Adrenal gland (tissue), 19 donors: ENCODE data around the gene OTUD6A. TPM values are rescaled to one million over a fixed set of nuclear protein-coding genes. Genes with fewer than 3 reads are reported as not detected.

Experiments
- DNase-seq, 7 donors: peaks; one replicate each; pipeline ENCODE4 v3.0.0-alpha.2; 2019 to 2020
- H3K27ac ChIP-seq, 5 donors: fragments of 200-600 bp; sonication (generic) in 4 of 5; 1 replicate in 3 of 5; 2 replicates in 2 of 5; pipeline versions ENCODE4 v1.5.1 to v1.8.0; 2016 to 2020; ENCODE audit warnings: mild to moderate bottlenecking in 1 of 5
- H3K27me3 ChIP-seq: fragments of 200-600 bp; 2 replicates; pipeline ENCODE4 v1.8.0; 2021
- H3K36me3 ChIP-seq, 2 donors: fragments of 200-600 bp; replicated peaks in 1 of 2; 1 replicate in 1 of 2; 2 replicates in 1 of 2; pipeline versions ENCODE4 v1.5.1 to v1.8.0; 2018 to 2022
- H3K4me1 ChIP-seq, 2 donors: fragments of 200-600 bp; replicated peaks in 1 of 2; 1 replicate in 1 of 2; 2 replicates in 1 of 2; pipeline versions ENCODE4 v1.5.1 to v1.8.0; 2018 to 2021
- H3K4me3 ChIP-seq, 4 donors: fragments of 200-600 bp; sonication (generic) in 3 of 4; one replicate each; pipeline ENCODE4 v1.5.1; 2016 to 2018
- H3K9me3 ChIP-seq, 3 donors: fragments of 200-600 bp; sonication (generic) in 1 of 3; replicated peaks in 1 of 3; 1 replicate in 2 of 3; 2 replicates in 1 of 3; pipeline versions ENCODE4 v1.5.1 to v1.8.0; 2016 to 2021
- POLR2A ChIP-seq, 2 donors: fragments of 450-650 bp; IDR thresholded peaks; one replicate each; pipeline ENCODE4 v1.6.1; 2017; ENCODE audit warnings: antibody characterized with exemption in 2 of 2, mild to moderate bottlenecking in 2 of 2, moderate library complexity in 1 of 2
- WGBS, 4 donors: extraction: QIAGEN DNeasy Blood & Tissue Kit in 2 of 4; methylation state at CpG; one replicate each; pipeline versions ENCODE4 v1.1.5 to v1.1.7; 2013 to 2017; 5-methylcytosine and 5-hydroxymethylcytosine counted together
- intact Hi-C, 2 donors: fragments of 100-400 bp; cut with DNase I; formaldehyde crosslinking; loops; one replicate each; pipeline versions ENCODE4 v1.14.1 to v1.15.0; 2022 to 2023
- long read RNA-seq, 10 donors: library from polyadenylated mRNA in 3 of 10; unstranded in 2 of 10; stranded (forward) in 1 of 10; transcript quantifications; one replicate each; pipeline ENCODE4 v2.0.0 and lab custom pipeline, GENCODE V29; 2021 to 2026
- polyA plus RNA-seq, 3 donors: library from polyadenylated mRNA; stranded (reverse); fragments of 200-250 nt in 2 of 3; fragments of 350-450 nt in 1 of 3; fragmentation: Illumina TruSeq in 1 of 3; extraction: RNeasy Lipid Tissue Mini Kit (QIAGEN cat#74804) in 1 of 3; gene quantifications; one replicate each; pipeline ENCODE4 v1.2.3, GENCODE V29; 2013 to 2014
- total RNA-seq, 9 donors: library from RNA; depleted of rRNA in 4 of 9; stranded (reverse); fragments of >200 nt in 4 of 9; fragments of 120-200 nt in 1 of 9; fragmentation: NEBNext Ultra II Directional in 1 of 9; extraction: Animal tissue kit (Norgen Biotek cat#: 25700) in 1 of 9; gene quantifications; one replicate each; pipeline versions ENCODE4 v1.1.0 to v1.2.4, GENCODE V29; 2013 to 2023
- TF ChIP-seq, protein P1 (sequence below), 6 experiments: fragments of 450-650 bp in 4 of 6; fragments of 200-600 bp in 2 of 6; sonication (generic) in 1 of 6; IDR thresholded peaks; 1 replicate in 5 of 6; 2 replicates in 1 of 6; pipeline versions ENCODE4 v1.5.1 to v1.8.0; 2016 to 2021; ENCODE audit warnings: antibody characterized with exemption in 6 of 6, mild to moderate bottlenecking in 2 of 6, moderate library complexity in 1 of 6
- donor health status: healthy with polysubstance abuse.
- donor health status: Bipolar disorder and iron deficiency.
- donor health status: DM: yes; HTN: yes; CAD: no.
- donor health status: DM: no; HTN: no; CAD: no.
- donor health status: DM: no; HTN: no; CAD: no.
- donor health status: DM: yes; HTN: yes; CAD: no.

OTUD6A gene, protein sequence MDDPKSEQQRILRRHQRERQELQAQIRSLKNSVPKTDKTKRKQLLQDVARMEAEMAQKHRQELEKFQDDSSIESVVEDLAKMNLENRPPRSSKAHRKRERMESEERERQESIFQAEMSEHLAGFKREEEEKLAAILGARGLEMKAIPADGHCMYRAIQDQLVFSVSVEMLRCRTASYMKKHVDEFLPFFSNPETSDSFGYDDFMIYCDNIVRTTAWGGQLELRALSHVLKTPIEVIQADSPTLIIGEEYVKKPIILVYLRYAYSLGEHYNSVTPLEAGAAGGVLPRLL
- total RNA-seq (not detected), polyA plus RNA-seq (not detected)
- long read RNA-seq, donor 1 = 0 reads
- long read RNA-seq, donor 2 = 0 reads
- long read RNA-seq, donor 3 = 0 reads
- long read RNA-seq, donor 4 = 0 reads
- long read RNA-seq, donor 5 = 0 reads
- long read RNA-seq, donor 6 = 0 reads
- long read RNA-seq, donor 7 = 0 reads
- long read RNA-seq, donor 8 = 0 reads
- long read RNA-seq, donor 9 = 0 reads
- long read RNA-seq, donor 10, partial matches to known transcripts = 0 of 1 reads
- long read RNA-seq, donor 10, other reads (novel, unspliced or antisense) = 0 of 1 reads

DNA sequence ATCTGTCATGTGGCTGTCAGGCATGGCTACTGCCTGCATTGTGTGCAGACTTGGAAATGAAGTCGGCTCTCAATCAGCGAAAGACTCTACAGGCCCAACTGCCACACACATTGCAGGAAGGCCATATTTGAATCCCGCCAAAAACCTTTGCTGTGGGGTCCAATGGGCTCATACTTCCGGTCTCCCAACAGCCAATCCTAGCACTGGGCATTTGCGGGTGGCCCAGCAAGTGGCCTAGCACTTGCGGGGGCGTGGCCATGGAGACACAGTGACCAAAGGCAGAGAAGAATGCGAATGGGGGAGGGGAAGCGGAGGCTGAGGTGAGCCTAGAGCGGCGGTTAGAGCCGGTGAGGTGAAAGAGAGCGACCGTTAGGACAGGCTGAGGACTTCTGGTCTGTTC is at the start of gene OTUD6A:
OTUD6A (plus strand) TSS at position 382 of the 400 bp plus-strand sequence. CDS start 68 bp downstream, outside the sequence.
- TF ChIP-seq POLR2A (IDR thresholded peaks at IDR 0.05) = no peak
- TF ChIP-seq, protein P1, sequence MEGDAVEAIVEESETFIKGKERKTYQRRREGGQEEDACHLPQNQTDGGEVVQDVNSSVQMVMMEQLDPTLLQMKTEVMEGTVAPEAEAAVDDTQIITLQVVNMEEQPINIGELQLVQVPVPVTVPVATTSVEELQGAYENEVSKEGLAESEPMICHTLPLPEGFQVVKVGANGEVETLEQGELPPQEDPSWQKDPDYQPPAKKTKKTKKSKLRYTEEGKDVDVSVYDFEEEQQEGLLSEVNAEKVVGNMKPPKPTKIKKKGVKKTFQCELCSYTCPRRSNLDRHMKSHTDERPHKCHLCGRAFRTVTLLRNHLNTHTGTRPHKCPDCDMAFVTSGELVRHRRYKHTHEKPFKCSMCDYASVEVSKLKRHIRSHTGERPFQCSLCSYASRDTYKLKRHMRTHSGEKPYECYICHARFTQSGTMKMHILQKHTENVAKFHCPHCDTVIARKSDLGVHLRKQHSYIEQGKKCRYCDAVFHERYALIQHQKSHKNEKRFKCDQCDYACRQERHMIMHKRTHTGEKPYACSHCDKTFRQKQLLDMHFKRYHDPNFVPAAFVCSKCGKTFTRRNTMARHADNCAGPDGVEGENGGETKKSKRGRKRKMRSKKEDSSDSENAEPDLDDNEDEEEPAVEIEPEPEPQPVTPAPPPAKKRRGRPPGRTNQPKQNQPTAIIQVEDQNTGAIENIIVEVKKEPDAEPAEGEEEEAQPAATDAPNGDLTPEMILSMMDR (IDR thresholded peaks at IDR 0.05) = no peak
- Histone ChIP-seq H3K27me3 (no peaks in the 10 kb centered on the region), H3K9me3 (no peaks in the 10 kb centered on the region), H3K4me3 (no peak within 1 kb of the TSS), H3K4me1 (no peaks in the 10 kb centered on the region), H3K27ac (no peak within 1 kb of the TSS), H3K36me3 (no peaks in the 10 kb centered on the region)
- DNase-seq = no peak
- intact Hi-C loops = no loop called here
- 87 to 94% (median 91%) methylated on average over 10 to 14 of the region's 14 CpGs for WGBS, 4 donors

DNA sequence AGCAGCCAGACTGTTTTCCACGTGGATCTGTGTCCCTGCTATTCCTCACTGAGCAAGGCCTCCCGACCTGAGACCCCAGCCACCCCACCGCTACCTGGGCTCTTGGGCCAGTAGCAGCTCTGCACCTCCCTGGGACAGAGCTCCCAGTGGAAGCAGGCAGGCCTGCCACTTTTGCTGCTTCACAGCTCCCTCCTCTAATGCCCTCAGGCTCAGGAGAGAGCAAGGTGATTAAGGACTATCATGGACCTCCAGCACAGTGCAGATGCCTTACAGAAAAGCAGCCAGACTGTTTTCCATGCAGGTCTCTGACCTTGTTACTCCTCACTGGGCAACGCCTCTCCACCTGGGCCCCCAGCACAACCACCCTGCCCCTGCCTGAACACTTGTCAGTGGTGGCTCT is 49.5 kb upstream of the OTUD6A start:
- intact Hi-C loops = no loop called here
- TF ChIP-seq POLR2A (IDR thresholded peaks at IDR 0.05) = no peak
- TF ChIP-seq, protein P1 (IDR thresholded peaks at IDR 0.05) = no peak
- DNase-seq = no peak
- Histone ChIP-seq H3K4me1 (no peaks in the 10 kb centered on the region), H3K4me3 (no peak overlapping the region), H3K27me3 (peaks cover 13% of the 10 kb centered on the region), H3K36me3 (no peaks in the 10 kb centered on the region), H3K27ac (no peak overlapping the region), H3K9me3 (no peaks in the 10 kb centered on the region)
- 59 to 83% (median 82%) methylated on average over 1 to 4 of the region's 4 CpGs for WGBS, 4 donors

DNA sequence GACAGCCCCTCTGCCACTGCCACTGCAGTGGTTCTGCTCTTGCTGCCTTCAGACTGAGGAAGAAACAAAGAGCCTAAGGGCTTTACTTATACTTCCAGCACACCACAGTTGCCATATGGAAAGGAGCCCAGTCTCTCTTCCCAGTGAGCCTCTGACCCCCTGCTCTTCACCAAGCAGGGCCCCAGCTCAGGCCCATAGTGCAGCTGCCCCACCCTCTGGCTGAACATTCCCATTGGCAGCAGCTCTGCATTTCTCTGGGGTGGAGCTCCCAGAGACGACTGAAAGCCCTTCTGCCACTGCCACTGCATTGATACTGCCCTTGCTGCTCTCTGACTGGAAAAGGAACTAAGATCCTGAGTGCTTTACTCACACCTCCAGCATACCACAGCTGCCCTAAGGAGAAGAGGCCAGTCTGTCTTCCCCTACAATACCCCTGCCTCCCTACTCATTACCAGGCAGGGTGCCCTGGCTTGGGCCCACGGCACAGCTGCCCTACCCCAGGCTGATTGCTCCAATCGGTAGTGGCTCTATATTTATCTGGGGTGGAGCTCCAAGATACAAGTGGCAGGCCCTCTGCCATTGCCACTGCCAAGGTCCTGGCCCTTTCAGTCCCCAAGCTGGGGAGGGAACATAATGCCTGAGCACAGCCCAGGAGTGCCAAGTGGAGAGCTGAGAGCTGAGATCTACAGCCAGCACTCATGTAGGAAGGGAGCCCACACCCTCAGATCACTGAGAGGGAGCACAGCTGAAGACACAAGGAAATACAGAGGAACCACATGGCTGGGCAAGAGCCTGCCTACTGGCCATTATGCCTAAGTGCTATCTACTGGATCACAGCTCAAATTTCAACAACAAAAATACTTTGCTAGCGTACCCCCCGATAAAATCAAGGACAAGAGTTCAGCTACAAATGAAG is 48.5 kb upstream of the OTUD6A start:
- no peaks in the 10 kb centered on the region for H3K4me1 ChIP-seq
- 21 to 67% (median 58%) methylated on average over 3 to 5 of the region's 5 CpGs for WGBS, 4 donors
- H3K9me3 ChIP-seq = no peaks in the 10 kb centered on the region
- intact Hi-C loops = no loop called here
- H3K4me3 ChIP-seq = no peak overlapping the region
- H3K27ac ChIP-seq = no peak overlapping the region
- DNase-seq = no peak
- no peaks in the 10 kb centered on the region for H3K36me3 ChIP-seq
- TF ChIP-seq, protein P1 (IDR thresholded peaks at IDR 0.05) = no peak
- no peak for TF ChIP-seq POLR2A (IDR thresholded peaks at IDR 0.05)
- H3K27me3 ChIP-seq = peaks cover 13% of the 10 kb centered on the region

DNA sequence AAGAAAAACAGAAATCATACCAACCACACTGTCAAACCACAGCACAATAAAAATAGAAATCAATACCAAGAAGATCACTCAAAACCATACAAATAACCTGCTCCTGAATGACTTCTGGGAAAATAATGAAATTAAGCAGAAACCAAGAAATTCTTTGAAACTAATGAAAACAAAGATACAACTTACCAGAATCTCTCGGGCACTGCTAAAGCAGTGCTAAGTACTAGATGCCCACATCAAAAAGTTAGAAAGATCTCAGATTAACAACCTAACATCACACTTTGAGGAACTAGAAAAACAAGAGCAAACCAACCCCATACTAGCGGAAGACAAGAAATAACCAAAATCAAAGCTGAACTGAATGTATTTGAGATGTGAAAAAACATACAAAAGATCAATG is 45.7 kb upstream of the OTUD6A start:
- Histone ChIP-seq H3K9me3 (no peaks in the 10 kb centered on the region), H3K36me3 (no peaks in the 10 kb centered on the region), H3K4me1 (no peaks in the 10 kb centered on the region), H3K4me3 (no peak overlapping the region), H3K27me3 (peaks cover 13% of the 10 kb centered on the region), H3K27ac (no peak overlapping the region)
- DNase-seq = no peak
- no peak for TF ChIP-seq POLR2A (IDR thresholded peaks at IDR 0.05)
- TF ChIP-seq, protein P1 (IDR thresholded peaks at IDR 0.05) = no peak
- intact Hi-C loops = no loop called here
- WGBS, 4 donors = 88 to 94% (median 91%) methylated on average over 2 of the region's 2 CpGs
